A549 (cell line): ENCODE measurements around the gene AXDND1. TPM values are rescaled to one million over a fixed set of nuclear protein-coding genes. Genes with fewer than 3 reads are reported as not detected.

ENCODE experiments used
- ATAC-seq, 2 experiments: fragments of 200-7000 bp in 1 of 2; fragments of >200 bp in 1 of 2; cut with Nextera tagmentation in 1 of 2; cut with Tn5 transposase in 1 of 2; 3 replicates each; pipeline versions ENCODE4 v1.8.0 to v1.9.1; 2018 to 2020; ENCODE audit warnings: mild to moderate bottlenecking in 1 of 2, moderate library complexity in 1 of 2
- CTCF ChIA-PET: fragments of 300-600 bp; sonication (Branson Sonifier 250); formaldehyde crosslinking; extraction: SDS; loops from one replicate; lab custom pipeline; 2021; ENCODE audit warnings: antibody characterized with exemption, inconsistent platforms; lab: Yijun Ruan, JAX
- POLR2A ChIA-PET: fragments of 350-600 bp; formaldehyde crosslinking; extraction: SDS; loops from one replicate; lab custom pipeline; 2021; ENCODE audit warnings: antibody characterized with exemption, inconsistent platforms; lab: Yijun Ruan, JAX
- DNase-seq, 2 experiments: peaks; one replicate each; pipeline versions ENCODE4 v3.0.0 to v3.0.0-alpha.2; 2011 to 2016; ENCODE audit warnings: low read depth in 1 of 2, low spot score in 1 of 2
- FAIRE-seq: peaks from 2 replicates; lab custom pipeline; 2011; peaks lifted over from hg19 to GRCh38; lab: Jason Lieb, UNC
- H3K27ac ChIP-seq, 2 experiments: fragments of >200 bp; sonication (Bioruptor Twin); formaldehyde crosslinking; 3 replicates each; pipeline ENCODE4 v1.5.1; 2016 to 2017
- H3K4me1 ChIP-seq: fragments of >200 bp; sonication (Bioruptor Twin); formaldehyde crosslinking; 3 replicates; pipeline ENCODE4 v1.6.1; 2016
- H3K4me2 ChIP-seq: fragments of >200 bp; sonication (Bioruptor Twin); formaldehyde crosslinking; 3 replicates; pipeline ENCODE4 v1.6.1; 2016
- H3K4me3 ChIP-seq: fragments of >200 bp; sonication (Bioruptor Twin); formaldehyde crosslinking; 3 replicates; pipeline ENCODE4 v1.5.1; 2016
- H3K9me3 ChIP-seq: fragments of >200 bp; sonication (Bioruptor Twin); formaldehyde crosslinking; 3 replicates; pipeline ENCODE4 v1.6.1; 2016
- BCL3 ChIP-seq: fragments of >200 bp; sonication (Bioruptor Twin); formaldehyde crosslinking; IDR thresholded peaks from 3 replicates; pipeline ENCODE4 v1.6.1; 2016
- CBX2 ChIP-seq: fragments of 200-600 bp; sonication (generic); IDR thresholded peaks from 2 replicates; pipeline ENCODE4 v1.6.1; 2016; ENCODE audit warnings: low read depth, mild to moderate bottlenecking, borderline replicate concordance
- CBX8 ChIP-seq: fragments of 200-600 bp; sonication (generic); IDR thresholded peaks from 2 replicates; pipeline ENCODE4 v1.6.1; 2016
- CEBPB ChIP-seq, 2 experiments: fragments of >200 bp in 1 of 2; sonication (Bioruptor Twin) in 1 of 2; formaldehyde crosslinking in 1 of 2; IDR thresholded peaks; 2 replicates each; pipeline ENCODE4 v1.6.1; 2012 to 2016
- HOXB13 ChIP-seq: fragments of 250-450 bp; sonication (Bioruptor Pico); IDR thresholded peaks from 2 replicates; pipeline ENCODE4 v1.5.0; 2020; ENCODE audit warnings: low read depth, mild to moderate bottlenecking, moderate library complexity
- KDM5A ChIP-seq: fragments of 200-600 bp; sonication (generic); IDR thresholded peaks from 2 replicates; pipeline ENCODE4 v1.6.1; 2016; ENCODE audit warnings: antibody characterized with exemption, mild to moderate bottlenecking
- MAX ChIP-seq: IDR thresholded peaks from 2 replicates; pipeline ENCODE4 v1.6.1; 2012
- MAZ ChIP-seq: fragments of 150-350 bp; IDR thresholded peaks from 2 replicates; pipeline ENCODE4 v1.6.1; 2014; ENCODE audit warnings: antibody characterized with exemption, low read depth, low read length, borderline replicate concordance
- RAD21 ChIP-seq, 2 experiments: fragments of >200 bp in 1 of 2; sonication (Bioruptor Twin) in 1 of 2; formaldehyde crosslinking in 1 of 2; IDR thresholded peaks in 1 of 2; conservative IDR thresholded peaks in 1 of 2; 2 replicates in 1 of 2; 3 replicates in 1 of 2; pipeline ENCODE4 v1.6.1; 2012 to 2018; ENCODE audit warnings: inconsistent platforms in 1 of 2
- RFX5 ChIP-seq: fragments of 450-650 bp; IDR thresholded peaks from 2 replicates; pipeline ENCODE4 v1.7.1; 2014; ENCODE audit warnings: antibody characterized with exemption, mild to moderate bottlenecking, moderate library complexity
- SMC3 ChIP-seq: fragments of >200 bp; sonication (Bioruptor Twin); formaldehyde crosslinking; IDR thresholded peaks from 3 replicates; pipeline ENCODE4 v1.6.1; 2018; ENCODE audit warnings: inconsistent platforms
- SREBF2 ChIP-seq: fragments of 450-650 bp; IDR thresholded peaks from 2 replicates; pipeline ENCODE4 v1.6.1; 2014; ENCODE audit warnings: mild to moderate bottlenecking, moderate library complexity
- TFCP2L1 ChIP-seq: fragments of 250-450 bp; sonication (Bioruptor Pico); IDR thresholded peaks from 2 replicates; pipeline ENCODE4 v1.5.0; 2021; ENCODE audit warnings: mild to moderate bottlenecking
- ZNF302 ChIP-seq: fragments of 250-450 bp; sonication (Bioruptor Pico); IDR thresholded peaks from 2 replicates; pipeline ENCODE4 v1.9.0; 2021; ENCODE audit warnings: inconsistent platforms, mild to moderate bottlenecking, moderate library complexity
- WGBS: methylation state at CpG from one replicate; pipeline ENCODE4 v1.1.6; 2017; ENCODE audit errors: missing lambda C conversion rate; 5-methylcytosine and 5-hydroxymethylcytosine counted together
- polyA plus RNA-seq, 4 experiments: library from polyadenylated mRNA; depleted of rRNA in 3 of 4; stranded (reverse); fragments of >200 nt; fragmentation: RNase III in 1 of 4; extraction: RNeasy Plus Mini Kit Qiagen cat#74134 plus additional on column Dnase treatment in 1 of 4; gene quantifications; 2 replicates in 3 of 4; 3 replicates in 1 of 4; pipeline ENCODE4 v1.2.3, GENCODE V29; 2011 to 2017
- TF ChIP-seq, protein P1 (sequence below): fragments of 250-450 bp; sonication (Bioruptor Pico); IDR thresholded peaks from 2 replicates; pipeline ENCODE4 v1.5.0; 2020; ENCODE audit warnings: low read depth, mild to moderate bottlenecking, moderate library complexity
- TF ChIP-seq, protein P2 (sequence below): fragments of >200 bp; sonication (Bioruptor Twin); formaldehyde crosslinking; IDR thresholded peaks from 3 replicates; pipeline ENCODE4 v1.5.1; 2016
- TF ChIP-seq, protein P3 (sequence below): IDR thresholded peaks from 2 replicates; pipeline ENCODE4 v1.6.1; 2012

AXDND1 gene
- polyA plus RNA-seq, 2 of the 4 experiments (the other 2 are of a cell fraction), result 0.30 to 0.71 TPM

- TF ChIP-seq, protein P1, sequence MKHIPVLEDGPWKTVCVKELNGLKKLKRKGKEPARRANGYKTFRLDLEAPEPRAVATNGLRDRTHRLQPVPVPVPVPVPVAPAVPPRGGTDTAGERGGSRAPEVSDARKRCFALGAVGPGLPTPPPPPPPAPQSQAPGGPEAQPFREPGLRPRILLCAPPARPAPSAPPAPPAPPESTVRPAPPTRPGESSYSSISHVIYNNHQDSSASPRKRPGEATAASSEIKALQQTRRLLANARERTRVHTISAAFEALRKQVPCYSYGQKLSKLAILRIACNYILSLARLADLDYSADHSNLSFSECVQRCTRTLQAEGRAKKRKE (CRISPR knock-in tag), result no peak
- TF ChIP-seq MAX, result no peak
- no peak for TF ChIP-seq SREBF2
- no peak for TF ChIP-seq RFX5
- TF ChIP-seq ZNF302, result no peak
Observed at GRCh38 chr1:179327679-179328078, 38.1 kb upstream of the AXDND1 start (continued).

DNA sequence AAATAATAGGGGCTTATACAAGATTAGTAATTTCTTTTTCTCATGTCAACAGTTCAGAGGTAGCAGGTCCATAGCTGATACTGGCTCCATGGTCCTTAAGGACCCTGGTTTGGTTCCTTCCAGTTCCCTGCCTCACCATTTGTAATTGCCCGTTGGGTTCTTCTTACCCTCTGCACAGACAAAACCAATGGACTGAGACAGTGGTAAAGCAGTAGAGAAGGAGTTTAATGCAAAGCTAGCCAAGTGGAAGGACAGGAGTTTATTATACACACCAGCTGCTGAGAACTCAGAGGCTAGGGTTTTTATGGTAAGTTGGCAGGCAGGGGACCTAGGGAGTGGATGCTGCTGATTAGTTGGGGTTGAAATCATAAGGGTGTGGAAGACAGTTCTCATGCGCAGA is 35.9 kb upstream of the AXDND1 start:
- no peak overlapping the region for H3K4me2 ChIP-seq
- peaks cover 8% of the 10 kb centered on the region; the same call in 1 of the 3 replicates for H3K9me3 ChIP-seq
- DNase-seq, result no peak
- H3K4me3 ChIP-seq, result no peak overlapping the region
- FAIRE-seq, result no peak
- TF ChIP-seq CBX2 (no peak), SMC3 (no peak), HOXB13 (no peak)
- ChIA-PET CTCF (interaction anchor here (0.7 kb wide), 1 partner anchor 192 kb away, joined by 3 read pairs; no protein-coding TSS in a partner anchor), POLR2A (no interaction called here)
- H3K4me1 ChIP-seq, result no peaks in the 10 kb centered on the region
- 90% methylated on average over 2 of the region's 2 CpGs for WGBS
- H3K27ac ChIP-seq, result no peak overlapping the region
- no peak for ATAC-seq

- H3K9me3 ChIP-seq, result 0 out of 3 replicates have a peak, but pooled peaks cover 3% of the 10 kb centered on the region
- H3K4me3 ChIP-seq, result no peak overlapping the region
- ChIA-PET POLR2A (no interaction called here), CTCF (interaction anchor here (1.0 to 1.1 kb wide), 2 partner anchors 82 to 214 kb away, joined by 3 to 4 read pairs; no protein-coding TSS in a partner anchor)
- no peaks in the 10 kb centered on the region for H3K4me1 ChIP-seq
- DNase-seq (no peak), ATAC-seq (no peak), FAIRE-seq (no peak)
- 92% methylated on average over 4 of the region's 4 CpGs for WGBS
- TF ChIP-seq TFCP2L1, result no peak
- TF ChIP-seq, protein P2, sequence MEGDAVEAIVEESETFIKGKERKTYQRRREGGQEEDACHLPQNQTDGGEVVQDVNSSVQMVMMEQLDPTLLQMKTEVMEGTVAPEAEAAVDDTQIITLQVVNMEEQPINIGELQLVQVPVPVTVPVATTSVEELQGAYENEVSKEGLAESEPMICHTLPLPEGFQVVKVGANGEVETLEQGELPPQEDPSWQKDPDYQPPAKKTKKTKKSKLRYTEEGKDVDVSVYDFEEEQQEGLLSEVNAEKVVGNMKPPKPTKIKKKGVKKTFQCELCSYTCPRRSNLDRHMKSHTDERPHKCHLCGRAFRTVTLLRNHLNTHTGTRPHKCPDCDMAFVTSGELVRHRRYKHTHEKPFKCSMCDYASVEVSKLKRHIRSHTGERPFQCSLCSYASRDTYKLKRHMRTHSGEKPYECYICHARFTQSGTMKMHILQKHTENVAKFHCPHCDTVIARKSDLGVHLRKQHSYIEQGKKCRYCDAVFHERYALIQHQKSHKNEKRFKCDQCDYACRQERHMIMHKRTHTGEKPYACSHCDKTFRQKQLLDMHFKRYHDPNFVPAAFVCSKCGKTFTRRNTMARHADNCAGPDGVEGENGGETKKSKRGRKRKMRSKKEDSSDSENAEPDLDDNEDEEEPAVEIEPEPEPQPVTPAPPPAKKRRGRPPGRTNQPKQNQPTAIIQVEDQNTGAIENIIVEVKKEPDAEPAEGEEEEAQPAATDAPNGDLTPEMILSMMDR, result no peak
- TF ChIP-seq, protein P1 (CRISPR knock-in tag), result no peak
- TF ChIP-seq RAD21 (conservative IDR thresholded peaks at IDR 0.05 in 1 of 2, IDR thresholded peaks at IDR 0.05 in 1 of 2), result no peak
- no peak for TF ChIP-seq SMC3
- no peak for TF ChIP-seq MAZ
- TF ChIP-seq CEBPB (IDR thresholded peaks at IDR 0.05), result no peak
- no peak for TF ChIP-seq RFX5
- TF ChIP-seq SREBF2, result no peak
- no peak for TF ChIP-seq KDM5A
- no peak for TF ChIP-seq BCL3
- no peak for TF ChIP-seq CBX8
- TF ChIP-seq, protein P3, sequence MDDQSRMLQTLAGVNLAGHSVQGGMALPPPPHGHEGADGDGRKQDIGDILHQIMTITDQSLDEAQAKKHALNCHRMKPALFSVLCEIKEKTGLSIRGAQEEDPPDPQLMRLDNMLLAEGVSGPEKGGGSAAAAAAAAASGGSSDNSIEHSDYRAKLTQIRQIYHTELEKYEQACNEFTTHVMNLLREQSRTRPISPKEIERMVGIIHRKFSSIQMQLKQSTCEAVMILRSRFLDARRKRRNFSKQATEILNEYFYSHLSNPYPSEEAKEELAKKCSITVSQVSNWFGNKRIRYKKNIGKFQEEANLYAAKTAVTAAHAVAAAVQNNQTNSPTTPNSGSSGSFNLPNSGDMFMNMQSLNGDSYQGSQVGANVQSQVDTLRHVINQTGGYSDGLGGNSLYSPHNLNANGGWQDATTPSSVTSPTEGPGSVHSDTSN, result no peak
- TF ChIP-seq, all 56 proteins: peak for 0
- H3K4me2 ChIP-seq, result no peak overlapping the region
- H3K27ac ChIP-seq, result no peak overlapping the region
Observed at GRCh38 chr1:179334440-179334839, 31.3 kb upstream of the AXDND1 start.
